ENCODE results near the gene CCDC178. TPM values are rescaled to one million over a fixed set of nuclear protein-coding genes. Genes with fewer than 3 reads are reported as not detected.
"Not testable (repeated sequence)": the region's sequence is repeated elsewhere in the genome, so short reads cannot be mapped to it uniquely, and the experiment has no call there.

Gene CCDC178
- total and polyA plus RNA-seq, 7 donors, result 0.06 to 0.25 (median 0.18) TPM; not detected in 4

DNA sequence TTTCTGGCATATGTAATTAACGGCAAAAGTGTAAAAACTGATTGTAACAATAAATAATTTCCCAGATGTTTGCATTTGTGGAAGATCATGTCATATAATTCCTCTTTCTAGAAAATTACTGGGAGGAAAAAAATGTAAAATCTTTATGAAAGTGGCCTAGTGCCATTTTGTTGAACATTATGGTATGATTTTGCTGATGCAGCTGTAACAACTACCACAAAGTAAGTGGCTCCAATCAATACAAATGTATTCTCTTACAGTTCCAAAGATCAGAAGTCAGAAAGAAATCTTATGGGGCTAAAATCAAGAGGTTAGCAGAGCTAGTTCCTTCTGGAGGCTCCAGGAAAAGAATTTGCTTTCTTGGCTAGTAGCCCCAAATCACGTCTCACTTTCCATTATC lies 281.4 kb downstream of the CCDC178 start:
- DNase-seq (no peak), ATAC-seq (no peak)
- Histone ChIP-seq H3K9me3 (no peaks in the 10 kb centered on the region), H3K27me3 (ENCODE audit: insufficient read depth in 3 of 3, low read length in 2 of 3) (no peaks in the 10 kb centered on the region), H3K27ac (no peak overlapping the region), H3K36me3 (ENCODE audit: insufficient read depth in 1 of 2, low read depth in 1 of 2) (no peaks in the 10 kb centered on the region), H3K4me3 (no peak overlapping the region), H3K4me1 (no peaks in the 10 kb centered on the region)
- intact Hi-C loops (cut with DNase I), result no loop called here
- WGBS, 3 donors, result 53 to 71% (median 68%) methylated on average over 2 of the region's 2 CpGs
- TF ChIP-seq, protein P1, sequence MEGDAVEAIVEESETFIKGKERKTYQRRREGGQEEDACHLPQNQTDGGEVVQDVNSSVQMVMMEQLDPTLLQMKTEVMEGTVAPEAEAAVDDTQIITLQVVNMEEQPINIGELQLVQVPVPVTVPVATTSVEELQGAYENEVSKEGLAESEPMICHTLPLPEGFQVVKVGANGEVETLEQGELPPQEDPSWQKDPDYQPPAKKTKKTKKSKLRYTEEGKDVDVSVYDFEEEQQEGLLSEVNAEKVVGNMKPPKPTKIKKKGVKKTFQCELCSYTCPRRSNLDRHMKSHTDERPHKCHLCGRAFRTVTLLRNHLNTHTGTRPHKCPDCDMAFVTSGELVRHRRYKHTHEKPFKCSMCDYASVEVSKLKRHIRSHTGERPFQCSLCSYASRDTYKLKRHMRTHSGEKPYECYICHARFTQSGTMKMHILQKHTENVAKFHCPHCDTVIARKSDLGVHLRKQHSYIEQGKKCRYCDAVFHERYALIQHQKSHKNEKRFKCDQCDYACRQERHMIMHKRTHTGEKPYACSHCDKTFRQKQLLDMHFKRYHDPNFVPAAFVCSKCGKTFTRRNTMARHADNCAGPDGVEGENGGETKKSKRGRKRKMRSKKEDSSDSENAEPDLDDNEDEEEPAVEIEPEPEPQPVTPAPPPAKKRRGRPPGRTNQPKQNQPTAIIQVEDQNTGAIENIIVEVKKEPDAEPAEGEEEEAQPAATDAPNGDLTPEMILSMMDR (IDR thresholded peaks at IDR 0.05), result no peak

- ATAC-seq (no peak), DNase-seq (no peak)
- intact Hi-C loops (cut with DNase I), result no loop called here
- TF ChIP-seq, protein P1 (IDR thresholded peaks at IDR 0.05), result no peak
- H3K27ac ChIP-seq, result no peak overlapping the region
- no peaks in the 10 kb centered on the region for H3K27me3 ChIP-seq (ENCODE audit: insufficient read depth in 3 of 3, low read length in 2 of 3)
- no peaks in the 10 kb centered on the region for H3K4me1 ChIP-seq
- no peak overlapping the region for H3K4me3 ChIP-seq
- no peaks in the 10 kb centered on the region for H3K36me3 ChIP-seq (ENCODE audit: insufficient read depth in 1 of 2, low read depth in 1 of 2)
- 5 to 12% (median 12%) methylated on average over 1 of the region's 1 CpG for WGBS, 3 donors
- no peaks in the 10 kb centered on the region for H3K9me3 ChIP-seq
Observed at GRCh38 chr18:33157893-33158292, 282.6 kb downstream of the CCDC178 start.

GRCh38 chr18:33156906-33157470 lies 283.5 kb downstream of the CCDC178 start:
- DNase-seq, result no peak
- TF ChIP-seq, protein P1 (IDR thresholded peaks at IDR 0.05), result no peak
- Histone ChIP-seq H3K4me1 (no peaks in the 10 kb centered on the region), H3K36me3 (ENCODE audit: insufficient read depth in 1 of 2, low read depth in 1 of 2) (no peaks in the 10 kb centered on the region), H3K9me3 (no peaks in the 10 kb centered on the region), H3K4me3 (no peak overlapping the region), H3K27ac (no peak overlapping the region), H3K27me3 (ENCODE audit: insufficient read depth in 3 of 3, low read length in 2 of 3) (no peaks in the 10 kb centered on the region)
- intact Hi-C loops (cut with DNase I), result no loop called here
- ATAC-seq, result no peak

DNA sequence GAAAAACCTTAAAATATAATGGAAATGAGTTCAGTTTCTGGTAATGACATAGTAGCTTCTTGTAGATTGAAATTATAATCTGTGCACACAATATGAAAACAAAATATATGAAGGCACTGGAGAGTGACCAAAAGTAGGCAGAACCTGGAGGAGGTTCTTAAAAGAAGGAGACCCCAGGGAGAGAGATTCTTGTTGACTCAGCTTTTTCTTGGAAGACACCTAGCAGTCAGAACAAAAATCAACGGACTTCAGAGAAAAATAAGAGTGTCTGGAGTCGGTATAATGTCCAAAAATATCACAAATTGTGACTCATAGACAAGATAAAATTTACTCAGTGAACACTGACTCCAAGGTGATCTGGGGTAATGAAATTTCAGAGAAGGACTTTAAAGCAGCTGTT lies 286.5 kb downstream of the CCDC178 start:
- DNase-seq, result no peak
- Histone ChIP-seq H3K27me3 (ENCODE audit: insufficient read depth in 3 of 3, low read length in 2 of 3) (no peaks in the 10 kb centered on the region), H3K9me3 (no peaks in the 10 kb centered on the region), H3K27ac (no peak overlapping the region), H3K4me1 (no peaks in the 10 kb centered on the region), H3K4me3 (no peak overlapping the region), H3K36me3 (ENCODE audit: insufficient read depth in 1 of 2, low read depth in 1 of 2) (no peaks in the 10 kb centered on the region)
- TF ChIP-seq, protein P1 (IDR thresholded peaks at IDR 0.05), result no peak
- no peak for ATAC-seq
- intact Hi-C loops (cut with DNase I), result no loop called here
- WGBS, 3 donors, result 55 to 75% (median 72%) methylated on average over 2 of the region's 2 CpGs

DNA sequence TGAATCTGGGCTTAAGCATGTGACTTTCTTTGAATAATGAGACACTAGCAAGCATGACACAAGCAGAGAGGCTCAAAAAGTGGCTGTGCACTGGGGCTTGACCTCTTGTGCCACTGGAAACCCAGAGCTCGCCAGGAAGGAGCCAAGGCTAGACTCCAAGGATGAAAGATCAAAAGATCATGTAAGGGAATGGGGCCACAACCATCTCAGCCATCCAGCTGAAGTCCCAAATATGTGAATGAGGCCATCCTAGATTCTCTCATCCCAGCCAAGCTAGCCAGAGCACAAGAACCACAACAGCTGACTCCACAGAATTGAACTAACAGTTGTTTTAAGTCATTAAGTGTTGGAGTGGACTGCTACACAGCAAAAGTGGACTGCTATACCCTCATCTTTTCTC lies 288.1 kb downstream of the CCDC178 start:
- Histone ChIP-seq H3K27me3 (ENCODE audit: insufficient read depth in 3 of 3, low read length in 2 of 3) (no peaks in the 10 kb centered on the region), H3K27ac (no peak overlapping the region), H3K4me3 (no peak overlapping the region), H3K4me1 (no peaks in the 10 kb centered on the region), H3K36me3 (ENCODE audit: insufficient read depth in 1 of 2, low read depth in 1 of 2) (no peaks in the 10 kb centered on the region), H3K9me3 (no peaks in the 10 kb centered on the region)
- DNase-seq, result no peak
- 56 to 68% (median 56%) methylated on average over 1 of the region's 1 CpG for WGBS, 3 donors
- ATAC-seq, result no peak
- TF ChIP-seq, protein P1 (IDR thresholded peaks at IDR 0.05), result no peak
- intact Hi-C loops (cut with DNase I), result no loop called here

- H3K27me3 ChIP-seq (ENCODE audit: insufficient read depth in 3 of 3, low read length in 2 of 3); H3K4me1 ChIP-seq; H3K27ac ChIP-seq; H3K9me3 ChIP-seq; H3K36me3 ChIP-seq (ENCODE audit: insufficient read depth in 1 of 2, low read depth in 1 of 2); intact Hi-C loops (cut with DNase I); ATAC-seq; H3K4me3 ChIP-seq; DNase-seq: not testable (repeated sequence)
- 95 to 96% (median 96%) methylated on average over 20 to 25 of the region's 25 CpGs for WGBS, 3 donors
Observed at GRCh38 chr18:33147811-33148210, 292.7 kb downstream of the CCDC178 start.
